GM18861 (cell line): Measurements from ENCODE around the gene TUSC2.
A peak's percentile ranks its signal among the peaks of the same experiment; 100 is the strongest.
"Not testable (repeated sequence)": the region's sequence is repeated elsewhere in the genome, so short reads cannot be mapped to it uniquely, and the experiment has no call there.

ENCODE experiments used
- ATAC-seq: cut with Tn5 transposase; IDR thresholded peaks from one replicate; pipeline ENCODE4 v1.9.1; 2021; ENCODE audit not compliant: unreplicated experiment

TUSC2 gene

DNA sequence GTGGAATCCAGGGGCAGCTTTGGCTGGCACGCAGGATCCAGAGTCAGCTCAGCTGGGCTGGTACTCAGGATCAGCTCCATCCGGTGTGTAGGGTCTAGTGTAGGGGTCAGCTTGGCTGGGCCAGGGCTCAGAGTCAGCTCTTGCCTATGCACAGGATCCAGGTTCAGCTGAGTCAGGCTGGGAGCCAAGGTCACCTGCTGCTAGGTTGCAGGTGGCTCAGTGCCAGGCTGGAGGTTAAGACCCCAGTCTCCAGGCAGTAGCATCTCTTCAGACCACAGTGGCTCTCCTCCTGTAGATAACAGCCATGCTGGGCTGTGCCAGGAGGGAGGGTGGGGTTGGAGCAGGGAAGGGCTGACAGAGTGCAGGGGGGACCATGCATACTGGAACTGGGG lies 30.6 kb downstream of the TUSC2 start:
- ATAC-seq: no peak

DNA sequence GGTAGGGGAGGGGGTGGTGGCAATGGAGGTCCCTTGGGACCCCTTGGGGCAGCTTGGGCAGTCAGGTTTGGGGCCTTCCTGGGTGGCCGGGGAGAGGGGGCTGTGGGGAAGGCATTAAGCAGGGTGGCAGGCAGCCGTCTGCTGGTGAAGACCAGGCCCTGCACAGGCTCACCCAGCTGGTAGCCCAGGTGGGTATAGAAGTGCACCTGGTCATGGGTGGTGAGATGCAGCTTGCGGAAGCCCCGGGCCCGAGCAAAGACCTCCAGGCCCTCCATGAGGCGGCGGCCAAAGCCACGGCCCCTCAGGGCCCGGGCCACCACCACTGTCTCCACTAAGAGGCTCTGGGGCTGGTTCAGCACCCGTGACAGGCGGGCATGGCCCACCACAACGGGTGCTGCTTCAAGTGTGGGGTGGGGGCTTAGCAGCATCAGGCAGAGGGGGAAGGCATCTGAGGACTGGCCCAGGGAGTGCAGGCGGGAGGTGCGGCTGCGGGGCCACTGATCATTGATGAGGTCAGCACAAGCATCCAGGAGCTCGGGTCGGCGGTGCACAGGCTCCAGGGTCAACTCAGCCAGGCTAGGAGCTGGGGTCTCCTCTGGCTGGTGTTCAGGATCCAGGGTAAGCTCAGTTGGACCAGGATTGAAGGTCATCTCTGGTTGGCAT lies 31.2 kb downstream of the TUSC2 start:
- no peak for ATAC-seq

DNA sequence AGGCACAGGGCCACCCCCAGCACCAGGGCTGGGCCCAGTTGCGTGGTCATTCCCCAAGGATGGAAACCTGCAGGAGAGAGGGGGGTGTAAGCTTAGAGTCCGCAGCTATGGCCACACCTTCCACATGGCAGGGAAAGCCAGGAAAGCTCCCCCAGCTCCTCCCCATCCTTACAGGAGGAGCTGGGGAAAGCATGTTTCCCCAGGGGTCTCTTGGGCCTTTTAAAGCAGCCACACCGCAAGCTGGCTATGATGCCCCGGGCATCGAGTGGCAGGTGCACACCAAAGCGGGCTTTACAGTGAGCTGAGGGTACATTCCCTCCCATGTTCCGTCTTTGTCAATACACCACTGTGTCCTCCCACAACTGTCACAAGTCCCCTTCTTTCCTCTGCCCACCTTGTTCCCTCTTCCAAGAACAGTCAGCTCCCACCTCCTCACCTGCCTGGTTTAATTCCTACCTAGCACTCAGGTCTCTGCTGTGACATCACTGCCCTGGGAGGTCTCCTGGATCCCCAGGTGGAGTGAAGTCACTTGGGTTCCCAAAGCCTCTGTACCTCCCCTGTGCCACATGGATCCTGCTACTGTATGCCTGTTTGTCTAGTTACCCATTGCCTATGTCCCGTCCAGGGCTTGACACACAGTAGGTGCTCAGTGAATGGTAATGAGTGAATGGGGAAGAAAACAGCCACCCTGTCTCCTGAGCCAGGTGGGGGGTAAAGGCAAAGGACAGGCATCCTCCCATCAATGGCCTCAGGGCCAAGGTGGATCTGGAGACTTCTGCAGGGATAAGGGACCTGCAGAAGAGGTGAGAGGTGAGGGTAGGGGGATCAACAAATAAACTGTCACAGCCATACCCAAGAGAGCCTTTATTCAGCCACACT lies 32.2 kb downstream of the TUSC2 start:
- no peak for ATAC-seq

DNA sequence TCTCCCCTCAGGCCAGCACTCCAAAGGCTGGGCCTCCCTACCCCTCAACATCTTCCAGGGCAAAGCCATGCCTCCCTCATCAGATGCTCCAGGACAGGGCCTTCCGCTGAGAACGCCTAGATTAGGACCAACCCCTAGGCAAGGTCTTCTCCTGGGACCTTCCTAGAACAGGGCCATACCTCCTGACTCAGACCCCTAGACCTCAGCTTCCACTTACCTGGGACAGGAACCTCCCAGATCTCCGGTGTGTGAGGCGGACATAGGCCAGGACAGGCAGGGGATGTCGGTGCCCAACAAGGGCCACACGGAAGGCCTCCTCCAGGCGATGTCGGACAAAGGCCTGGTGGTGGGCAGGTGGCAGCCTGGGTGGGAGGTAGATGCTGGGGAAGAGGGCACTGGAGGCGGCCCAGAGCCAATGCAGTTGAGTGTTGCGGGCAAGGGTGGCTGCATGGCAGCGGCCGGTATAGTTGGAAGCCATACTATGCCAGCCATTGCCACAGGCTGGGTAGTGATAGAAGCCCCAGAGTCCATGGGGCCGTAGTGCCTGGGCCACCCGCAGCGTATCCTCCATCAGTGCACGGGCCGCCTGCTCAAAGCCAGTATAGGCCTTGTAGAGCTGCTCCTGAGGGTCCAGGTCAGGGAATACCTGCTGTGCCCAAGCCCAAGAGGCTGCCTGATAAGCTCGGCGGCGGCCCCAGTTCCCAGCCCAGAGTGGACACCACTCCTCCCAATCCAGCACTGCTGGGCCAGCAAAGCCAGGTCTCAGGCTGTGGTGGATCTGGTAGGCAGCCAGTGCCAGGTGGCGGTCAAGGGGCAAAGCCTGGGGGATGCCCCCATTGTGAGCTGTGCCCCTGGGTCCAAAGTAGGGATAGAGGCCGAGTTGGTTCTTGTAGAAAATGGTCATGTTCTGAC lies 33.3 kb downstream of the TUSC2 start:
- no peak for ATAC-seq

DNA sequence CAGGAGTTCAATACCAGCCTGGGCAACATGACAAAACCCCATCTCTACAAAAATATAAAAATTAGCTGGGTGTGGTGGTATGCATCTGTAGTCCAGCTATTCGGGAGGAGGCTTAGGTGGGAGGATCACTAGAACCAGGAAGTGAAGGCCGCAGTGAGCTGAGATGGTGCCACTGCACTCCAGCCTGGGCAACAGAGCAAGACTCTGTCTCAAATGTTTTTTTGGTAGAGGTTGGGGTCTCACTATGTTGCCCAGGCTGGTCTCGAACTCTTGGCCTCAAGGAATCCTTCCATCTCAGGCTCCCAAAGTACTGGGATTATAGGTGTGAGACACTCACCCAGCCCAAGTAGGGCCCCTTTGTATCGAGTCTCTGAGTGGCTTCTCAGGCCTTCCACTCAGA lies 33.9 kb downstream of the TUSC2 start:
- ATAC-seq: no peak

DNA sequence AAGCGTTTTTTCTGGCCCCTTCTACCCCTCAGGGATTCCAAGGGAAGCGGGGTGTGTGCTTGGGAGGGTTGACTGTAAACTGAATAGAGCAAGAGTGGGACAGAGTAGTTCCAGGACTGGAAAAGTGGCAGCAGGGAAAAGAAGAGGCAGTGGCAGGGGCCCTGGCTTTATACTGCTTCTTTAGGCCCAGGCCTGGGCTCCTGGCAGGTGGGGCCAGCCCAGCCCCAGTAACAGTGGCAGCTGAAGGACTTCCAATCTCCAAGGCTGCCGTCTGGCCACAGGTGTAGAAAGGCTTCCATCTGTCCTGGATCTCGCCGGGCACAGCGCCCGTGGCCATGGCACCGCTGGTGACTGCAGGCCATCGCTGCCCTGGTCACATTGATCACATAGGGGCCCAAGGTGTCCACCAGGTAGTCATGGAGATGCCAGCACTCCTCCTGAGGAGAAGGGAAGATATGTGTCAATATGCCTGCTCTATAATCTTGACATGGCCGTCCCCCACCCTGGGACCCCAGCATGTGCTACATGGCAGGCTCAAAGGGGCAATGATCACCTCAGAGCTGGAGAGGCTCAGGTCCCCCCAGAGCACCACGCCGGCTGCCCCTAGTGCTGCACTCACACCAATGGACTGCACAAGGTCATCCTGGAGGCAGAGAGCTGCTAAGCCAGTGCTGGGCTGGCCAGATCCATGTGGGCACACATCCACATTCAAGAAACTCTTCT lies 34.8 kb downstream of the TUSC2 start:
- ATAC-seq: no peak

DNA sequence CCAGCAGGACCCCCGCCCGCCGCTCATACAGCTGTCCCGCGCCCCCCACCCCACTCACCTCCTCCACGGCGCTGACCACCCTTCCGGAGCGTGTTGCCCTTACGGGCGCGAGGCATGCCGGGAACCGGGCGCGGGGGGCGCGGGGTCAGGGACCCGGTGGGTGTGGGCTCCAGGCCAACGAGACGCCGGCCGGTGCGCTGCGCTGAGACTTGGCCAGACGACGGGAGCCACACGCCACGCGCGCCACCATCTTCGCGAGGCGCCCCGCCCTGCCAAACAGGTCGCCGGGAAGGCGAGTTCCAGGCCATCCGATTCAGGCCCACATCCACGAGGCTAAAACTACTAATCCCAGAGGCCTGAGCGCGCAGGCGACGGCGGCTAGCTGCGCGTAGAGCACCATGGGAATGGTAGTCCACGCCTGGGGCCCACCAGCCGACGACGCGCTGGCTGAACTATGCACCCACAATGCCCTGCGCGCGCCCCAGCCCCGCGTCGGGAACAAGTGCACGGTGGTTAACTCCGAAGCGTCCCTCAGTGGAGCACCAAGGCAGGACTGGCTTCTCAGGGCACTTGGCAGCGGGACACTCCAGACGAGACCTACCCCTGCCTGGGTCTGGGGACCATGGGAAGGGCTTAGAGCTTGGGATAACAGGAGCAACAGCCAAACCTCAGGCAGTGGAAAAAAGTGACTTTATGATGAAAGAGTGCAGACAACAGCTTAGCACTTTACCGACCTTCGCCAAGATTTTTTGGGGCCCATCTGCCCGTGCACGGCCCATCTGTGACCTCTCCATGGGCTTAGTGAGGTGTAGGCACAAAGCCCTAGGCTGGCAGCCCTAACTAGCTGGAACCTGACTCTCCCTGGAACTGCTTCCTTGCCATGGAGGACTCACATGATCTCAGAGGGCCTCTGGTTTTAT lies 35.6 kb downstream of the TUSC2 start, which contains the start of gene IFRD2:
IFRD2 (minus strand) TSS at position 271 of the 920 bp plus-strand sequence; CDS start at position 116, 155 bp downstream.
- ATAC-seq: peak; percentile 93

DNA sequence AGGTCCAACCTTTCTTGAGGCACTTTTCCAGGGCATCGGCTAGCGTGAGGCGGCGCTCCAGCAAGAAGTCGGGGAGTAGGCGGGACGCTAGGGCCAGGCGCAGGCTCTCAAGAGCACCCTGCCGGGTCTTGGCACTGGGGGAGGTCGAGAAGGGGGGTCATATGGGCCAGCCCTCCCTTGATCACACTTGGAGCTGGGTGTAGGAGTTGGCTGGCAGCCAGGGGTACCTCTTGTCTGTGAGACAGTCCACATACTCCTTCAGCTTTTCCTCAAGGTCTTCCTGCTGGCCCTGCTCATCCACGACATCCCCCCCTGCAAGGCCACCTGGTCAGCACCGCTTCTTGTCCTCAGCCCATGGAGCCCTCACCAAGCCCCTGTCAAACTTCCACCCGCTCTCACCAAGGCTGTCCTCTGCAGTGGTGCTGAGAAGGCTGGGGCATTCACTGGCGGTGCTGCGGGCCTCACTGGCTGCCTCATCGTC lies 37.8 kb downstream of the TUSC2 start:
- ATAC-seq: no peak

DNA sequence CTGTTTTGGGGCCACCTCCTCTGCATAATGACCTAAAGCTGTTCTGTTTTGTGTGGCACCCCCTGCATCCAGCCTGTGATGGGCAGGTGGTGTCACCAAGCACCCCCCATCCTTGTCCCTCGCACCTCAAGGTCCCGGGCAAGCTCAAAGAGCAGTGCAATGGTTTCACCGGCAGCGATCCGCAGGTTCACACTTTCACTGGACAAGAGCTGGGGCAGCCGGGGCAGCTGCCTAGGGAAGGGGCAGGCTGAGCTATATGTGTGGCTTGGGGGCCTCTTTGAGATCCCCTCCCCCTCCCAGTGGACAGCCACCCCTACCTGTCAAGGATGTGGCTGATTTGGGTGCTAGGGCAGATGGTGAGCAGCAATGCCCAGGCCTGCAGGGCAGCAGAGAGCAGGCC lies 38.9 kb downstream of the TUSC2 start:
- no peak for ATAC-seq

DNA sequence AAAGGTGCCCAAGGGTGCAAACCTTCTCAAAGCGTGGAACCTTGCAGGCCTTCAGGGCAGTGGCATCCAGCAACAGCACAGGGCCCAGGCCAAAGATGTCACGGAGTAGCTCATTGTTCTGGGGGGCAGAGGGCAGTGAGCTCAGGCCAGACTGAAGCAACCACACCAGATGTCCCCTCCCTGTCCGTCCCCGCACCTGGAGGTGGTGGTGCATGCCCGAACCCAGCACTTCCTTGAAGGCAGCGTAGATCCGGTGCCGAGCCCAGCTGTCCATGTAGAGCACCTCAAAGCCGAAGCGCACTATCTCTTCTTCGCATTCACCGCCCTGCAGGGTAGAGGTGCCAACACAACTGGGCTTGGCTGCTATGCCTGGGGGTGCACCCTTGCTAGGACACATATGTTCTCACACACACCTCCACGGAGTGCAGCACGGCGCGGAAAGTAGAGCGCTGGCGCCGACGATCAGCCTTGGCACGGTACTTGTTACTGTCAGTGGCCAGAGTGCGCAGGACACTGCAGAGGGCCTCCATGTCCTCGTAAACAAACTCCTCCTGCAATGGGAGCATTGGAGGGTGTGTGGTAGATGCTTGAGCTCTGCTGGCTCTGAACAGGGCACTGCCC lies 39.5 kb downstream of the TUSC2 start:
- no peak for ATAC-seq

DNA sequence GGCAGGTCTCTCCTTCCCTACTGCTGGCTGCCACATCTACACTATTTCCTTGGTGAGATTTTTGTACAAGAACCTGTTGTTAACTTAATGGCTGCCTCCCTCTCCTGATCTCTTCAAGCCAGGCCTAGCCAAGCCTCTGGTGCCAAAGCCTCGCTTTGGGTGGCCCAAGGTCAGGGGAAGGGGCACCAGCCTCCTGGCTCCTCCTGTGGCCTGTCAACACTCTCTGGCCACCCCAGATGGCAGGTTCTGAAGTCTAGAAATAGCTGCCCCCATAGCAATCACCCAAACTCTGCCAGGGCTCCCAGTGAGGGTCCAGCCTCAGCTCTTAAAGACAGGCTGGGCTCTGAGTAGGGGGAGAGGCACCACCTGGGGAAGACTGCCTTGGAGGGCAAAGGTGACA lies 40.8 kb downstream of the TUSC2 start:
- ATAC-seq: no peak

DNA sequence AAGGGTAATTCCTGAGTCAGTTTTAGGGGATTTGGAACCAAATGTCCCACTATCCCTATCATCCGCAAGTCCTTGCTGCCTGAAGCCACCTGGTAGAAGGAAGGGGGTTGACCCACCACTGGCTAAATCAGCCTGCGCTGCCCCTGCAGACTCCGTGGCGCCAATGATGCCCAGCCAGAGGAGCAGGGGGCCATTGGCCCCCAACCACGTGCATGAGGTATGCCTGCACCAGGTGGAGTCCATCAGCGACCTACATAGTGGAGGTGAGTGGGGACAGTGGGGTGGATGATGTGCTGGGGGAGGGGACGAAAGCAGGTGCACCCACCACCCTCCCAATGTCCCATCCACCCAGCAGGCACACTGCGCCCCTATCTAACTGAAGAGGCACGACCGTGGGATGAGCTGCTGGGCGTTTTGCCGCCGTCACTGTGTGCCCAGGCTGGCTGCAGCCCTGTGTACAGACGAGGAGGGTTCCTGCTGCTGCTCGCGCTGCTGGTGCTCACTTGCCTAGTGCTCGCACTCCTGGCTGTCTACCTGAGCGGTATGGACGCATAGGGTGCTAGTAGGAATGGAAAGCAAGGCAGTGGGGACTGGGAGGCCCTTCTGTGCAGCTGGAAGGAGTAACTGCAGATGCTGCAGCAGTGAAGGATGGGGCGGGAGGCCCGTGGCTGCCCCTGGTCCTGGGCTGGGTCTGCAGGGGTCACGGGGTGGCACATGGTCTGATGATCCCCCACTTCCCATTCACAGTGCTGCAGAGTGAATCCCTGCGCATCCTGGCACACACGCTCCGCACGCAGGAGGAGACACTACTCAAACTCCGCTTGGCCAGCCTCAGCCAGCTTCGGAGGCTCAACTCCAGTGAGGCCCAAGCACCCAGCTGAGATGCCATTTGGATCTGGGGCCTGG lies 41.4 kb downstream of the TUSC2 start:
- no peak for ATAC-seq

DNA sequence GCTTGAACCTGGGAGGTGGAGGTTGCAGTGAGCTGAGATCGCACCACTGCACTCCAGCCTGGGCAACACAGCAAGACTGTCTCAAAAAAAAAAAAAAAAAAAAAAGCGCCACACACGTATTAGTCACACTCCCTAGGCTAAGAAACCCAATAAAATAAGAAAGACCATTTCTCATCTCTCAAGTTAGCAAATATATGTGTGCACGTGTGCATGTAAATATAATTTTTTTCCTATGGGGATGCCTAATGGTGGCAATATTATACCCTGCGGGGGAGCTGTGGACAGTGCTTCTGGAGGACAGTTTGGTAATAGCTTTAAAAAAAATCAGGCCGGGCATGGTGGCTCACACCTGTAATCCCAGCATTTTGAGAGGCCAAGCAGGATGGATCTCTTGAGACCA lies 43.9 kb downstream of the TUSC2 start:
- not testable (repeated sequence) for ATAC-seq

DNA sequence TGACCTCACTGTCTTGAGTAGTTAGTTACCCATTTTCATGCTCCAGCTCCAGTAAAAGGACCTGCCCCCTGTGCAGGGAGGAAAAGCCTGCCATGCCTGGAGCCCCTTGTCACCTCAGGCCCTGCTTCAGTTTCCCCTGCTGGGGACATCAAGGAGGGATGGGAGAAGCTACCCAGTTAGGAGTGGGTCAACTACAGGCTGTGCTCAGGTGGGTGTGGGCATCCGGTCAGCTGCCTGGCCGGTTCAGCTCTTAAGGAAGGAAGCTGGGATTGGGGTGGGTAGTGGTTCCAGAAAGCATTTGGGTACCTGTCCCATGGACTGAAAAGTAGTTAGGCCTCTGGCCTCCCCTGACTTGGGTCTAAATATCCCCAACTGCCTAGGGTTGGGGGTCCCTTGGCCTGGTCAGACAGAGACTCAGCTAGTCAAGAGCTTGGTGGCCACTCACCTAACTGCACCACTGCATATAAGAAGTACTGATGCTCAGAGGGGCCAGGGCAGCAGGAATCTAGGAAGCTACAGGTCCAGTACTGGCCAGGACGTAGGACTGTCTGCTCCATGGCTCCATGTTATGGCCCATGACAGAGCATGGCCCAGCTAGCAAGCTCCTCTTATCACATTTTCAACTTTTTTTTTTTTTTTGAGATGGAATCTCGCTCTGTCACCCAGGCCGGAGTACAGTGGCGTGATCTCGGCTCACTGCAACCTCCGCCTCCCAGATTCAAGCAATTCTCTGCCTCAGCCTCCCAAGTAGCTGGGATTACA lies 48.6 kb downstream of the TUSC2 start:
- no peak for ATAC-seq

DNA sequence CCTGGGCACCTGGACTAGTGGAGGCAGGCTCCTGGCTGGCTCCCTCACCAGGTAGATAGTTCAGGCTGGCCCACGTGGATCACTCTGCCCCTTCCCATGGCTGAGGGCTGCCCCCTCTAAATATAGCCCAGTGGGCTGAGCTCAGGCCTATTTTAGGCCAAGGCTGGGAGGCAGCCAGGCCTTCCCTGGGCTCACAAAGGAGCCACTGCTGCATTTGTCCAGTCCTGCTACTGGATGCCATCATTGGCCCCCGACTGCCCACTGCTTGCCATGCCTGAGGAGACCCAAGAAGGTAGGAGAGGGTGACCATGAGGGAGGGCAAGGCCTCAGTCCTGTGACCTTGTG lies 49.2 kb downstream of the TUSC2 start, which contains the start of gene LSMEM2:
LSMEM2 (plus strand) TSS at position 208 of the 345 bp plus-strand sequence; CDS start at position 235, 27 bp downstream.
- no peak for ATAC-seq

DNA sequence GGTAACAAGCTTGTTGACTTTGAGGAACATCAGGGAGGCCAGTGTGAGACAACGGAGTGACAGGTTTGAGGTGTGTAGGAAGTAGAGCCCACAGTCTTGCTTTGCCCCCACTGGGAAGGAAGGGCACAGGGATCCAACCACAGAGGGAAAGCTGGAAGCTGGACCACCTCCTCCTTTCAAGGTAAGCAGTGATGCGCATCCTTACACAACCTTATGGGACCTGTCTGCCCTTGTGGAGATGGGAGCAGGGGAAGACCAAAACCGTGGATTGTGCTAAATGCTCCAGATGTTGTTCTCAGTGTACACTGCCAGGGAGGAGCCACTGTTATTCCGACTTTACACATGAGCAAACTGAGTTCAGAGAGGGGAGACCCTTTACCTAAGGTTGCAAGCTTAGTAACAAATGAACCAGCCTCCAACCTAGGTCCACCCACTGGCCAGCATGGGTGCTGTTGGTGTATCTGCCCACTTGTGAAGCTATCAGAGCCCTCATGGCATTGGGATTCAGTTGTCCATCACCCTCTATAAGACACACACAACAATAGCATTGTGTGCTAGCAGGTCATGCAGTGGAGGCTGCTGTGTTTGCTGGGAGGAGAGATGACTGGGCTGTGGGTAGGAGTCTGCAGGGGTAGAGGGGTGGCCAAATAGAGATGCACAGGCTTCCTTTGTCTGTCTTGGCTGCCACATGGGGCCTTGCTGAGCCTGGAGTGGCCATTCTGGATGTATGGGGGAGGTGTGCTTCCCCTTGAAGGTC lies 49.7 kb downstream of the TUSC2 start:
- no peak for ATAC-seq

DNA sequence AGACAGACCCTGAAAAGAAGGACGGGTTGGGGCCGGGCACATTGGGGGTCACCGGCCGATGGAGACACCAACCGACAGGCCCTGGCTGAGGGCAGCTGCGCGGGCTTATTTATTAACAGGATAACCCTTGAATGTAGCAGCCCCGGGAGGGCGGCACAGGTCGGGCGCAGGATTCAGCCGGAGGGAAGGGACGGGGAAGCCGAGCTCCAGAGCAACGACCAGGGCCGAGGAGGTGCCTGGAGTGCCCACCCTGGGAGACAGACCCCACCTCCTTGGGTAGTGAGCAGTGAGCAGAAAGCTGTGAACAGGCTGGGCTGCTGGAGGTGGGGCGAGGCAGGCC lies 51.3 kb downstream of the TUSC2 start:
- ATAC-seq: no peak
